Keratinocyte (primary cell): ENCODE results near the gene FRA10AC1. TPM values are rescaled to one million over a fixed set of nuclear protein-coding genes. Genes with fewer than 3 reads are reported as not detected.

Experiments used
- DNase-seq: peaks from one replicate; pipeline ENCODE4 v3.0.0-alpha.2; 2011; ENCODE audit warnings: low read depth, missing footprints, low spot score
- FAIRE-seq: peaks from 2 replicates; lab custom pipeline; 2011; peaks lifted over from hg19 to GRCh38; lab: Jason Lieb, UNC
- H2AFZ ChIP-seq: 2 replicates; pipeline ENCODE4 v1.6.0; 2012; ENCODE audit warnings: low read length, control low read depth, inconsistent platforms; ENCODE audit not compliant: control insufficient read depth
- H3K27ac ChIP-seq: 2 replicates; pipeline ENCODE4 v1.5.1; 2011; ENCODE audit warnings: low read length; ENCODE audit not compliant: control insufficient read depth, insufficient read depth
- H3K27me3 ChIP-seq: 3 replicates; pipeline ENCODE4 v1.6.0; 2011; ENCODE audit warnings: low read length; ENCODE audit not compliant: control insufficient read depth, insufficient read depth; ENCODE audit errors: extremely low read depth
- H3K36me3 ChIP-seq, 2 experiments: 2 replicates in 1 of 2; 3 replicates in 1 of 2; pipeline ENCODE4 v1.5.1; 2011; ENCODE audit warnings: low read length in 2 of 2, mild to moderate bottlenecking in 1 of 2; ENCODE audit not compliant: control insufficient read depth in 2 of 2, insufficient read depth in 2 of 2; ENCODE audit errors: extremely low read depth in 1 of 2
- H3K4me1 ChIP-seq: 3 replicates; pipeline ENCODE4 v1.5.1; 2011; ENCODE audit warnings: low read length; ENCODE audit not compliant: control insufficient read depth, insufficient read depth; ENCODE audit errors: extremely low read depth
- H3K4me2 ChIP-seq: 3 replicates; pipeline ENCODE4 v1.6.0; 2011; ENCODE audit warnings: low read depth, low read length; ENCODE audit not compliant: control insufficient read depth, insufficient read depth; ENCODE audit errors: extremely low read depth
- H3K4me3 ChIP-seq, 3 experiments: fragments of 200-600 bp in 1 of 3; sonication (generic) in 1 of 3; 2 replicates in 2 of 3; 3 replicates in 1 of 3; pipeline ENCODE4 v1.5.1; 2011 to 2016; ENCODE audit warnings: low read length in 3 of 3, mild to moderate bottlenecking in 3 of 3, control low read depth in 2 of 3, inconsistent platforms in 1 of 3, low read depth in 1 of 3, mixed read lengths in 1 of 3, mixed run types in 1 of 3, moderate library complexity in 1 of 3; ENCODE audit not compliant: control insufficient read depth in 2 of 3, insufficient read depth in 2 of 3; ENCODE audit errors: extremely low read depth in 1 of 3
- H3K79me2 ChIP-seq: 2 replicates; pipeline ENCODE4 v1.6.0; 2012; ENCODE audit warnings: low read length; ENCODE audit not compliant: control insufficient read depth, insufficient read depth
- H3K9ac ChIP-seq: 3 replicates; pipeline ENCODE4 v1.6.0; 2011; ENCODE audit warnings: low read length; ENCODE audit not compliant: control insufficient read depth, insufficient read depth; ENCODE audit errors: extremely low read depth
- H3K9me1 ChIP-seq: 3 replicates; pipeline ENCODE4 v1.6.0; 2011; ENCODE audit warnings: low read length; ENCODE audit not compliant: control insufficient read depth, insufficient read depth; ENCODE audit errors: extremely low read depth
- H3K9me3 ChIP-seq: 2 replicates; pipeline ENCODE4 v1.5.1; 2012; ENCODE audit warnings: low read depth, low read length; ENCODE audit not compliant: control insufficient read depth
- H4K20me1 ChIP-seq: 3 replicates; pipeline ENCODE4 v1.6.0; 2011; ENCODE audit warnings: low read length; ENCODE audit not compliant: control insufficient read depth, insufficient read depth; ENCODE audit errors: extremely low read depth
- CTCF ChIP-seq, 3 experiments: IDR thresholded peaks in 1 of 3; conservative IDR thresholded peaks in 1 of 3; optimal IDR thresholded peaks in 1 of 3; 2 replicates in 2 of 3; 3 replicates in 1 of 3; pipeline versions ENCODE3 to v1.5.1; 2011; ENCODE audit warnings: low read length in 3 of 3, mild to moderate bottlenecking in 3 of 3, moderate library complexity in 2 of 3, control low read depth in 1 of 3, inconsistent platforms in 1 of 3; ENCODE audit not compliant: insufficient read depth in 2 of 3; ENCODE audit errors: extremely low read depth in 1 of 3
- EZH2 ChIP-seq: IDR thresholded peaks from one replicate; pipeline ENCODE4 v1.6.1; 2012; ENCODE audit warnings: inconsistent platforms, mild to moderate bottlenecking, low read length, moderate library complexity
- dilution Hi-C: fragments of 300-500 bp; cut with MboI; formaldehyde crosslinking; loops from one replicate; pipeline ENCODE4 v1.7.0; 2020; ENCODE audit warnings: low sequenced_read_pairs; ENCODE audit not compliant: extremely low pct_ligation_motif_present
- polyA plus RNA-seq, 5 experiments: library from polyadenylated mRNA; depleted of rRNA in 3 of 5; stranded (reverse) in 3 of 5; stranded (forward) in 1 of 5; unstranded in 1 of 5; fragments of >200 nt; gene quantifications; 1 replicate in 1 of 5; 2 replicates in 3 of 5; 3 replicates in 1 of 5; pipeline versions ENCODE4 v1.2.1 to v1.2.3, GENCODE V29; 2011 to 2012; ENCODE audit warnings: missing spikeins in 2 of 5, low read depth in 1 of 5, low replicate concordance in 1 of 5

FRA10AC1 gene
- polyA plus RNA-seq, 1 donor (not counting 4 experiments of a cell fraction or from before 2014, with no cell fraction given): 12.8 TPM

GRCh38 chr10:93707623-93708022, 5.2 kb upstream of the FRA10AC1 start:
- H3K9me1 ChIP-seq: no peaks in the 10 kb centered on the region
- TF ChIP-seq CTCF (optimal IDR thresholded peaks at IDR 0.05 in 1 of 3, IDR thresholded peaks at IDR 0.05 in 1 of 3, conservative IDR thresholded peaks at IDR 0.05 in 1 of 3; ENCODE audit: extremely low read depth in 1 of 3, insufficient read depth in 2 of 3, low read length in 3 of 3) (no peak), EZH2 (no peak)
- no peak overlapping the region for H3K27ac ChIP-seq
- FAIRE-seq: no peak
- H3K4me1 ChIP-seq: peaks cover 4% of the 10 kb centered on the region
- H3K9me3 ChIP-seq: no peaks in the 10 kb centered on the region
- H2AFZ ChIP-seq: no peak overlapping the region
- no peak overlapping the region for H3K4me2 ChIP-seq
- no peaks in the 10 kb centered on the region for H3K27me3 ChIP-seq
- no peaks in the 10 kb centered on the region for H3K36me3 ChIP-seq
- no peaks in the 10 kb centered on the region for H3K79me2 ChIP-seq
- no peak for DNase-seq
- dilution Hi-C loops: no loop called here
- no peak overlapping the region for H3K4me3 ChIP-seq
- no peaks in the 10 kb centered on the region for H4K20me1 ChIP-seq
- no peak overlapping the region for H3K9ac ChIP-seq

GRCh38 chr10:93704451-93704850, 2.1 kb upstream of the FRA10AC1 start:
- no peak for DNase-seq
- H3K9me1 ChIP-seq: no peaks in the 10 kb centered on the region
- H3K27ac ChIP-seq: no peak overlapping the region
- H3K4me3 ChIP-seq: no peak overlapping the region
- peaks cover 9% of the 10 kb centered on the region for H3K79me2 ChIP-seq
- H2AFZ ChIP-seq: no peak overlapping the region
- FAIRE-seq: no peak
- TF ChIP-seq CTCF (optimal IDR thresholded peaks at IDR 0.05 in 1 of 3, IDR thresholded peaks at IDR 0.05 in 1 of 3, conservative IDR thresholded peaks at IDR 0.05 in 1 of 3; ENCODE audit: extremely low read depth in 1 of 3, insufficient read depth in 2 of 3, low read length in 3 of 3) (no peak), EZH2 (no peak)
- H4K20me1 ChIP-seq: no peaks in the 10 kb centered on the region
- no peak overlapping the region for H3K4me2 ChIP-seq
- dilution Hi-C loops: no loop called here
- H3K9me3 ChIP-seq: no peaks in the 10 kb centered on the region
- no peaks in the 10 kb centered on the region for H3K27me3 ChIP-seq
- H3K36me3 ChIP-seq: peaks cover under 1 to 1% of the 10 kb centered on the region in 2 experiments
- H3K4me1 ChIP-seq: peaks cover 13% of the 10 kb centered on the region
- no peak overlapping the region for H3K9ac ChIP-seq
